ENCODE data around the gene LRRFIP1.
A peak's percentile ranks its signal among the peaks of the same experiment; 100 is the strongest.
"Not testable (repeated sequence)": the region's sequence is repeated elsewhere in the genome, so short reads cannot be mapped to it uniquely, and the experiment has no call there.

Gene LRRFIP1

DNA sequence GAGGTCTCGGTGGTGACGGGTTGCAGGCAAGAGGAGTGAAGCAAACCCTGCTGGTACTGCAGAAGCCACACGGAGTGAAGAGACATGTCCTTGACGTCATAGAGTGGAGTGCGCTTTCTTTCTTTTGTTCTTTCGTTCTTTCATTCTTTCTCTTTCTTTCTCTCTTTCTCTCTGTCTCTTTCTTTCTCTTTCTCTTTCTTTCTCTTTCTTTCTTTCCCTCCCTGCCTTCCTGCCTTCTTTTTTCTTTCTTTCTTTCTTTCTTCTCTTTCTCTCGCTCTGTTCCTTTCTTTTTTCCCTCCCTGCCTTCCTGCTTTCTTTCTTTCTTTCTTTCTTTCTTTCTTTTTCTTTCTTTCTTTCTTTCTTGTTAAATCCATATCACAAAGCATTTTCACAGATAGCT, 39.2 kb downstream of the LRRFIP1 start:
- DNase-seq, result no peak

DNA sequence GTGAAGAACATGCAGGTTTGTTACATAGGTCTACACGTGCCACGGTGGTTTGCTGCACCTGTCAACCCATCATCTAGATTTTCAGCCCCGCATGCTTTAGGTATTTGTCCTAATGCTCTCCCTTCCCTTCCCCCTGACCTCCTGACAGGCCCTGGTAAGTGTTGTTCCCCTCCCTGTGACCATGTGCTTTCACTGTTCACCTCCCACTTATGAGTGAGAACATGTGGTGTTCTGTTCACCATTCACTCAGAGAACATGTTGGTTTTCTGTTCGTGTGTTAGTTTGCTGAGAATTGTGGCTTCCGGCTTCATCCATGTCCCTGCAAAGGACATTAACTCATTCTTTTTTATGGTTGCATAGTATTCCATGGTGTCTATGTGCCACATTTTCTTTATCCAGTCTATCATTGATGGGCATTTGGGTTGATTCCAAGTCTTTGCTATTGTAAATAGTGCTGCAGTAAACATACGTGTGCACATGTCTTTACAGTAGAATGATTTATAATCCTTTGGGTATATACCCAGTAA, 39.7 kb downstream of the LRRFIP1 start:
- not testable (repeated sequence) for DNase-seq

DNA sequence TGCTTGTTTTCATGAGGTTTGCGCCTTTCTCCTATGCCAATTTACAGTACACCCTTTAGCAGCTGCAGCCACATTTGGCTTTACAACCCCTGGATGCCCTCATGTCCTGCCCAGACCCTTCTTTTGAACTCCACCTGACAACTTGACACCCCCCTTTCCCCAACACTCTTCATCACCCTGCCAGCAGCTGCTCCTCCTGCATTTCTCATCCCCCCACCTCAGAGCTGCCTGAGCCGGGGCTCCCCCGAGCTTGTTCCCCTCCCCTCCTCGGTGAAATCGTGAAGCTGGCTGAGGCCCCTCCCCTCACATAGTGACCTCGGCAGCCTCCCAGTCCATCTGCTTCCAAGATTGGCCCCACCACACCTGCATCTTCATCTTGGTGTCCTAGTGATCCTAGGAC, 40.5 kb downstream of the LRRFIP1 start:
- no peak for DNase-seq

DNA sequence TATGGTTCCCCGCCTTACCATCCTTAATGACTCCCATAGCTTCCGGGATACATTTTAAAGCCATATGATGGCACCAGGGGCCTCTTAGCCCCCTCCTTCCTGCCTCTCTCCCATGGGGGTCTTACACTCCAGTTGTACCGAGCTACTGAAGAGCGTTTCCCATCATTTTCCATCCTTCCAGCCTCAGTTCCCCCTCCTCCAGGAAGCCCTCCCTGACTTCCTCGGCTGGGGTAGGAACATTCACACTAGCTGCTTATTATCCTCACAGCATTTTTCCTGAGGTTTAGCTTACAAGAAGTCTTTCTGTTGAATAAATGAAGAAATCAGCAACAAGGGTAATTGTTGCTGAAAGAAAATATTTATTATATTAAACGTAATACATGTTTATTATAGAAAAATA, 41.1 kb downstream of the LRRFIP1 start:
- DNase-seq, result no peak

DNA sequence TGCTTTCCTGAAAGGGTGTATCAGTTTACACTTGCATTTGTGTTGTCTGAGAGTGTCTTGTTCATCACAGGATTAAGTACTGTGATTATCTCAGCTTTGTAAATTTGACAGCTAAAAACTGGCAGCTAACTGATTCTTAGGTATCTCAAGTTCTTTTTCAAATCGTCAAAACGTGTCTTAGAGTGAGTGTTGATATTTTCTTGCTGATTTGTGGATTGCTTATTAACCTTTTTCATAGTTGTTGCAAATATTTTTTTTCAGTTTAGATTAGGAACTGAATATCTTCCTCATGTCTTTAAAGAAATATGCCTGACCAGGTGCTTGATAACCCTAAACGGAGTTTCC, 41.9 kb downstream of the LRRFIP1 start:
- DNase-seq, result no peak

DNA sequence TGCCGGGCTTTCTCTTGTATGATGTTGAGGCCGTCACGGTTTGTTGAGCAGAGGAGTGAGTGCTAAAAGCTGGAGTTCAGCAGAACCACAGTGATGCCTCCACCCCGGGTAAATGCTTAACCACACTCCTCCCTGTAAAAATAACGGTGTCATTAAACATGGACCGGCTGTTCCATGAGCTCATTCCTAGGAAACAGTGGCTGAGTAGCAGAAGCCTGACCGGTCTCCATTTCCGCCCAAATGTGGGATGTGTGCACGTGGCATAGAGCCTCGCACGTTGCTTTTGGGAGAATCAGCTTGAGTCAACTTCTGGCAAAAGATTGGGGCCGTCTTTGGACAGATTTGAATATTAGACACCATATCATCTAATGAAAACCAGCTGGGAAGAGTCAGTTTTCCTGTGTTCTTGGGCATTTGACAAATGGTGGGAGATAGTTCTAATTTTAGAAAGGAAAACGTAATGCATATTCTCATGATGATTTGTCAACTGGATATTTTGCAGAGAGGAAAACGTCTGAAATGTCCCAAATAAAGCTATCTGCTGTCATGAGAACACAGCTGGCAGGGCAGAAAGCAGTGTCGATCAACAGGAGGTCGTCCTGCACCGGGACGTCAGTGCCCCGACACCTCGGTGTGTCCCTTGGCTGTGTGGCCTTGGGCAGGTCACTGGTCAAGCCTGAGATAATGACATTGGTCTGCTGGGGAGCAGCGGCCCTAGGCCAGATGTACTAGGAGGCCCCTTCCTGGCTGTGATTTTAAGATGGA, 42.4 kb downstream of the LRRFIP1 start:
- DNase-seq, result no peak

DNA sequence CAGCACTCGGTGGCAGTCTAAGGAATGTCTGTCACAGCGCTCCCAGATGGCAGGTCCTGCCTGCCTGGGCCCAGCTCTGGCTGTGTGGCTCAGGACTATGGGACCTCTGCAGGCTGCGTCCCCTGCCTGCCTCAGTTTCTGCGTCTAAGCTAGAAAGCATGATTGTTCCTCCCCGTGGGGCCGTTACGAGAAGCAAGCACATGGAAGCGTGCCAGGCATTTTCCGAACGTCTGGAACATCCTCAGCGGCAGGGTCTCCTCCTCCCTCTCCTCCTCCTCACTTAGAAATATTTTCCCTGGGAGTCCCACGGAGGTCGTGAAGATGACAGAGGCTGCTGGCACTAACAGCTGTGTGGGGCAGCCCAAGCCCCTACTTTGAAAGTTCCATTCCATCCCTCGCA, 43.3 kb downstream of the LRRFIP1 start:
- DNase-seq, result no peak

DNA sequence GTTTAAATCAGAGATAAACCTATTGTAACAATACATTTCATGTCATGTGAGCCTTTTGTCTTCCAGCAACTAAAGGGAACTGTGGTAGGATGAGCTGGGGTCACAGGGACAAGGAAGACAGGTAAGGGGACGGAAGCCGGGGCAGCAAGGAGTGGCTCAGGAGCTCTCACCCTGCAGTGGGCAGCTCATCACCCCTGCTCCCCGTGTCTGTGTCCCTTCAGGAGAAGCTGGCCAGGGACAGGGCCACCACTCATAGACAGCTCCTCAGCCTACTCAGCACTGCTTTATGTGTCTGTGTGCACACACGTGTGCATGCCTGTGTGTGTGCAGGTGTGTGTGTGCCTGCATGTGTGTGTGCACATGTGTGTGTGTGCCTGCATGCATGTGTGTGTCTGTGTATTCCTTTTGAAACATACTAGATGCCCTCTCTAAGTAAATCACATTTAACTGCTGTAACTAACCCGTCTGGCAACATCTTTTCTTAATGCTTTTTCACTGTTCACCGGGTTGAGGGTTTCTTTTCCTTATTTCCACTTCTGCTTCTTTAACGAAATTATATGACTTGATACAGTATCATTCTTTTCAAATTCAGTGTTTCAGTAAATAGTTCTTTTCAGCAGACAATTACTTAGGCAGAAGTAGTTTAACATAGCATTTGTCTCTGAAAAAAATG, 44.2 kb downstream of the LRRFIP1 start:
- DNase-seq, result no peak

DNA sequence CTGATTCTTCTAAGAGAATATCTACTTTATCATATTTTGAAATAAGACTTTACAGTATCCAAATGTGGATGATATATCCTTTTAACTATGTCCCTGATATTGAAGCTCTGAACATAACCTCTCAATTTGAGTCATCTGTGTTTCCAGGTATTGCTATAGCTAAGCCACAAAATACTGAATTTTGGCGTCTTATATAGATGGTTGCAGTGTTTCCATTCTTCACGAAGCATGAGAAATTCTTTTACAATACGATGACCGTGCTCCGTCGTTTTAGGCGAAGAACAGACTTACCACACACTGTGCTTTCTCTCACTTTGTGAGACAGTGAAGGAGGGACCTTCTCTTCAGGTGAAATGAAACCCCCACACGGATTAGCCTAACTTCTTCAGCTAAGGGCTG, 45.3 kb downstream of the LRRFIP1 start:
- DNase-seq, result no peak

DNA sequence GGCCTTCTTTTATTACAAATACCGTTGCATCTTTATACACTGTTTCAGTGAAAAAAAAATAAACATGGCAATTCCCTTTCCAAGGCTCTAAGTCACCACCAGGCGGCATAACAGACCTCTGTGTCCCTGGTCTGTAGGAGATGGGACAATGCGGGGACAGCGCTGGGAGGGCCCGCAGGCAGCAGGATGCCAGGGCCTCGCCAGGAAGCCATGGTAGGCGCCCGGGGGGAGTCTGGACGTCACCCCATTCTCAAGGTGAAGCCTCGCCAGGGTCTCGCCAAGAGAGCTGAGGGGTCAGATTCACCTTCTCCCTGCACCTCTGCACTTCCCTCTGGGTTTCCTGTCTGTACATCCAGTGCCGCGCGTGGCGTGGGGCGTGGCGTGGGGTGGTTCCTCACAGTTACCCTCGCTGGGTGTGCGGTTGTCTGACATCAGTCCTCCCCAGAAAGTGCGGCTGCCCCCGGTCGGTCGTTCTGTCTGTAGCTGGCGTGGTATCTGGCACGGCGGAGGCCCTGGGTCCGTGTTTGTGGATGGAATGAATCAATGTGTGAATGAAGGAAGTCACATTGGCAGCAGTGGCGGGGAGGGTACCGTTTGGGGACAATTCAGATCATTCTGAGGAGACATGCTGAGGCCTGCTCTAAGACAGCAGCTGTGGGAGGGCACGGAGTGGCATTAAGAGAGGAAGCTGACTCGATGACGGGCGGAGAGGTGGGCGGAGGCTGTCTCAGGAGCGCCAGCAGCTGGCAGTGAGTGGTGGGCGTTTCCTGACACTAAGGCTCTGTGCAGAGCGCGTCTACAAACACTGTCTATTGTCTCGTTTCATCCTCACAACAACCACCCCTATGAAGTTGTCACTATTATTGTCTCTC, 46.0 kb downstream of the LRRFIP1 start:
- peak; percentile 94 for DNase-seq

DNA sequence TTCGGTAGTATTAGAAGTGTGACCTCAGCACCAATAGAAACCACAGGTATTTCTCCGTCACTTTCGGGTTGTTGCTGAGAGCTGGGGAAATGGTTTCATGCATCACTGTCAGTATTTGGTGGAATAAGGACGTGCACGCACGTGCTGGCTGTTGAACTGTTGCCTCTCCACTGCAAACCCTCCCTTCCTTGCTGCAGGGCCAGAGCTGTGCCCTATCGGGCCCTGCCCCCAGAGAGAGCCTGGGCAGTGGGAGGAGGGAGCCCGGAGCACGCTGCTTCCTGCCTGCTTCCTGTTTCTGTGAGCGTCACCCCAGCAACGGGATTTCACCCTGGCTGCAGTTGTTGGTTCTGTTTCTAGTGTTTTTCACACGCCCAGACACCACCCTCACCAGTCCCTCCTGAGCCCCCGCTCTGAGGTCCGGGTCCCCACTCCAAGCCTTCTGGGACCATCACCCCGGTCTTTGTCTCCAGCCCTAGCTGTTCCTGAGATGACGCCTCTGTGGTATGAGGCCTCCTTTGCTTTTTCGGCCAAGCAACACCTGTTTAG, 47.4 kb downstream of the LRRFIP1 start:
- peak; percentile 95 for DNase-seq

DNA sequence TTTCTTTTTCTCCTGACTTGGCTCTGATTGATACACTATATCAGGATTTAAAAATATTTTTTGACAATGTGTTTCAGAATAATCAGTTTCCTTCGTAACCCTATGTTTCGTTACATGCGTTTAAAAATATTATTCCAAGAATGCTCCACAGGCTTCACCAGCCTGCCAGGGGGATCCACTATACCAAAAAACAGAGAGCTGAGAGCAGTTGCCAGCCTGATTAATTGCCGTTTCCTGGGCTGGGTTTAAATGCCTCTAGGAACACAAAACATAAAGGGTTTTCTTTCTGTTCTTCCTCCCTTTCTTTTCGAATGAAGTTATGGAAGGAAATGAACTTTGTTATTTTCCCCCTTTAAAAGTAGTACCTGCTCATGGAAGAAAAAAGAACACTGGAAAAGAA, 47.9 kb downstream of the LRRFIP1 start:
- DNase-seq, result no peak

DNA sequence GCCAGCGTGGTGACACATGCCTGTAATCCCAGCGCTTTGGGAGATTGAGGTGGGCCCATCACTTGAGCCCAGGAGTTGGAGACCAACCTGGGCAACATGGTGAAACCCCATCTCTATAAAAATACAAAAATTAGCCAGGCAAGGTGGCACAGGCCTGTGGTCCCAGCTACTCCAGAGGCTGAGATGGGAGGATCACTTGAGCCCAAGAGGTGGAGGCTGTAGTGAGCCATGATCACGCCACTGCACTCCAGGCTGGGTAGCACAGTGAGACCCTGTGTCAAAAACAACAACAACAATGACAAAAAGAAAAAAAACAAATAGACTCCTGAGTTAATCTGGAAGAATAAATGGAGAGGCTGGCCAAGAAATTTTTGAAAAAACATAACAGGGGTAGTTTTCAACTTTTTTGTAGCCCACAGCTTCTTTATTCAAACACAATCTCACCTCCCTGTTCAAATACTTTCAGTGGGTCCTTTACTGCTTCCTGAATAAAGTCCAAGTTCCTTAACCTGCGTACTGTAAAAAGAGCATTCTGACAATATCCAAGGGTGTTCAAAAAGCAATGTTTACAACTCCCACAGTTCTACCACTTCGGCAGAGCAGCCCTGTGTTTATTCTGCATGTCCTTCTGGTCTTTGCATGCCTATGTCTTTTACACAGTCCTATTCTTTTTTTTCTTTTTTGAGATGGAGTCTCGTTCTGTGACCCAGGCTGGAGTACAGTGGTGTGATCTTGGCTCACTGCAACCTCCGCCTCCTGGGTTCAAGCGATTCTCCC, 53.5 kb downstream of the LRRFIP1 start:
- no peak for DNase-seq

DNA sequence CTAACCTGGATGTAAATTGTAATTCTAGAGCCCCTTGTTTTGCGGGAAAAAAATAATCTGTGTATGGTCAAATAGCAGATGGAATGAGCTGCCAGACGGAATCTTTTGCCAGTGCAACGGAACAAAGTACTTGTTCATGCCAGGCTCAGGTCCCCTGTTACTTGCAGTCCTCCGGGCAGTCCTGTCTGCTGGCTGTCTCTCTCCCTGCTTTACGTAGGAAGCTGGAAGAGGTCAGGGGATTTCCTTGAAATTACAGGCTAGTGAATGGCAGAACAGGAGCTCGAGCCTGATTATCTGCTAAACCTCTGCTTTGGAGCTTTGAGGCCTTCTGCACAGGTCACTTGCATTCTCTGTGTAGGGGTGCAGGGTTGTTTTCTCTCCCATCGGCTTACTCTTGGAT, 54.8 kb downstream of the LRRFIP1 start:
- DNase-seq, result no peak

DNA sequence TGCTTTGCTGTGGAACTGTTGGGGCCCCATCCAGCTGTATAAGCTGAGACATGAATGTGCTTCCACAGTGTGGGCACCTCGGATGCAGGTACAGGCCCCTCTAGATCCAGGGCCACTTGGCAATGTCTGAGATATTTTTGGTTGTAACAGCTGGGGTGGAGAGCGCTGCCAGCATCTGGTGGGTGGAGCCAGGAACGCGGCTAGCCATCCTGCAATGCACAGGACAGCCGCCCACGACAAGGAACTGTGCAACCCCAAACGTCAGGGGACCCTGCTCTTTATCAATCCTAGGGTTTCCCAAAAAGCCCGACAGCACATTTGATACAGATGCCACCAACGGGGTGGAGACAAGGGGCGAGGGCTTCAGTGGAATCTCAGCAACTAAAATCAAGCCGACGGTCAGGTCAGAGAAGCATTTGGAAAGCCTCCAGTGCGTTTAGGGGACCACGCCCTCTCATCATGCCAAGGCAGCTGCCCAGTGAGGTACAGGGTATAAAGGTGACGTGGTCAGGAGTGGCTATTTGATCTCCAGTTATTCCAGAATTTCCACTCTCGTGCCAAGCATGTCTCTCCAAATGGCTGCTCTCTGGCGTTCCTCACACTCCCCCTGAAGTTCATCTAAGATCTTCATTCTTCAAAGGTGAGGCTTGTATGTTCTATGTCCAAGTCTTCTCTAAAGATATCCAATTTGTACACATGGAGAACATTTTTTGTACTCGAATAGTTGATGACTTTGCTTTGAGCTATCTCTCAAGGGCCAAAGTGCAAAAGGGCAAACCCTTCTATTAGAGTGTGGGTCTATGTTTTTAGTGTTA, 55.7 kb downstream of the LRRFIP1 start:
- no peak for DNase-seq

DNA sequence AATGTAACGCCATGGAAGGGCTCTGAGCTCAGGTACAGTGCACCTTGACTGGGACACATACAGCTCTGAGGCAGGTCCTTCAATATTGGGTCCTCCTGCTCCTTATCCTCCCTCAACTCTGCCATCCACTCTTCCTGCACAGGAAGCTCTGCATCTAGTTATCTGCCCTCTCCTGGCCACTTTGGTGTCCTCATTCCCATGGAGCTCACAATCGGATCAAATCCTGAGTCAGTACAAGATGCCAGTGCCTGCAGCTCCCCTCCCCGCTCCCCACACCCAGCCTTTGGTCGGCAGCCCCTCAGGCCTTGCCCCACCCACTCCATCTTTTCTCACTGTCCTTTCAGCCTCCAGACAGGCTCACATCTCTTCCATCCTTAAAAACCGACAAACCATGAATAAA, 58.0 kb downstream of the LRRFIP1 start:
- no peak for DNase-seq

DNA sequence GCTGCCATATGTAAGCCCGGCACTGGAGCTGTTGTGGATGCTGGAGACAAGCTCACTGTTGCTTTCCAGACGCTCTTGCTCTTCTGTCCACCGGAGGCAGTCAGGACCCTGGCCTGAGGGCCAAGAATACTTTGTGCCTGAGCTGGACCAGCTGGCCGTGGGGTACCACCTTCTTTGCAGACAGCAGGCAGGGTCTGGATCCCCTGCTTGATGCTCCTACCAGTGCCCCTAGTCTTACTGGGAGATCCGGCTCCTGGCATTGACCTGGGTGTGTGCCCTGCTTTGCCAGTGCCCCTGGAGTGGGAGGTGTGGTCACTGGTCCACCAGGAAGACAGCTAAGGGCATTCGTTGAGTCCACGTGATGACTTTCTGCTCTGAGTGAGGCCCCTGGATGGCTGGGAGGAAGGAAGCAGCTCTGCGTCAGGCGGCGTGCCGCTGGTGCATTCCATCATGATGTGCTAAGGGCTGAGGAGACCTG, 59.3 kb downstream of the LRRFIP1 start:
- no peak for DNase-seq

DNA sequence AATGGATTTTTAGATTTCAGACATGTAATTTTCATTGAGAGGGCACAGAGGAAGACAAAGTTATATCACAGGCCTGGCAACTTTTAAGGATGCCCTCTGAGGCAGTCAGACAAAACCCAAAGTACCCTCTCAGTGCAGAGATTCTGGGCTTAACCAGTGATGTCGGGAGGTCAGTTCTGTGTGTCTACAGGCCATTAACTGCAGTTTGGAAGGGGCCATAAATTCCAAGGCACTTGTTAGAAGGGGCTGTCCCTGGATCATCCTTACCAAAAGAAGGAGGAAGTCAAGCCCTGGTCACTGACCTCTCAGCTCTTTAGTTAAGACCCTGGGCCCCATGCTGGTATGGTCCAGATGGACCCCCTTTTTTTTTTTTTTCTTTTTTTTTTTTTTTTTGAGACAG, 60.7 kb downstream of the LRRFIP1 start:
- no peak for DNase-seq

DNA sequence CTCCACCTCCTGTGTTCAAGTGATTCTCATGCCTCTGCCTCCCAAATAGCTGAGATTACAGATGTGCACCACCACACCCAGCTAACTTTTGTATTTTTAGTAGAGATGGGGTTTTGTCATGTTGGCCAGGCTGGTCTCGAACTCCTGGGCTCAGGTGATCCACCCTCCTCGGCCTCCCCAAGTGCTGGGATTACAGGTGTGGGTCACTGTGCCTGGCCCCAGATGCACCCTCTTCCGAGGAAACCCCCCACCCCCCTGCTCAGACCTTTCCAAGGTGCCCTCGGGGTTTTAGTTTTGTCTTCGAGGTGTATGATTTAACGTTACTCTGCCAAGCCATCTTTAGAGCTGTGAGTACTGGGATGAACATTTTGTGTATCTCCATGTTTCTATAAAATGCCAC, 61.2 kb downstream of the LRRFIP1 start:
- not testable (repeated sequence) for DNase-seq

DNA sequence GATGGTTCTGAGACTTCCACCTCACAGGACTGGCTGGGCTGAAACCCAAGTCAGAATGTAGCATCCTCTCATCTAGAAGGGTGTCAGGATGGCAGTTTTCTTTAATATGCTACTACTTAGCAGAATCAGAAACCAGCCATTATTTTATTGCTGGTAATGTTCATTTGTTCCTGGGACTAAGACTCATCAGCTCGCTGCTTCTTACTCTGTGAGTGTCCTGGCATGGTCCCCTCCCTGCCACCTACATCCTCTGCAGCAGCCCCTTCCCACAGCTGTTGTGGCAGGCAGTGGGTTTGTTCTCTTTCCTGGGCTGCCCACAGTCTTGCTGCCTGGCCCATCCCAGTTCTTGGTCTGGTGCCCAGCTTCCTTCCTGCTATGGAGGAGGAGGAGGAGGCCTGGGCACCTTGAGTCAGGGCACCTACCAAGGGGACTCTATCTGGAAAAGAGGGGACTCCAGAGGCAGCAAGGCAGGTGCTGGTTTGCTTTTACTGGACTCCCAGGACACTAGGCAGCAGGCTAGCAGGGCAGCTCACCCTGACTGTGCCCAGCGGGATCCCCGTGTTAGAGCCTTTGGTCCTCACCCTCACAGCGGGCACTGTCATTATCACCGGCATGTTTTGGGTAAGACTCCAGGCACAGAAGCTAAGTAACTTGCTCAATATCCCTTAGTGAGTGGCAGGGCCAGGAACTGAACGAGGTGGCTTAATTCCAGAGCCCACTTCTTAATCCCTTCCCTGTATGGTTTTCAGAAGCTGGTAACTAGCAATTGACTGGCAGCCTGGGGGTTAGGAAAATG, 62.1 kb downstream of the LRRFIP1 start:
- DNase-seq, result no peak
